Gastroesophageal sphincter (tissue), 4 donors: ENCODE data around the gene TAGLN. TPM values are rescaled to one million over a fixed set of nuclear protein-coding genes. Genes with fewer than 3 reads are reported as not detected.

Experiments
- ATAC-seq: fragments of 150-250 bp; one replicate; pipeline ENCODE4 v1.9.1; 2016; ENCODE audit warnings: mild to moderate bottlenecking, moderate library complexity
- H3K27ac ChIP-seq, 4 donors: fragments of 200-600 bp; sonication (generic) in 3 of 4; 1 replicate in 3 of 4; 2 replicates in 1 of 4; pipeline ENCODE4 v1.5.1; 2016 to 2019
- H3K27me3 ChIP-seq: fragments of 200-600 bp; sonication (generic); one replicate; pipeline ENCODE4 v1.5.1; 2019
- H3K36me3 ChIP-seq, 2 donors: fragments of 200-600 bp; sonication (generic); one replicate each; pipeline ENCODE4 v1.5.1; 2019; ENCODE audit warnings: control low read depth in 1 of 2
- H3K4me1 ChIP-seq, 3 donors: fragments of 200-600 bp; sonication (generic); 1 replicate in 2 of 3; 2 replicates in 1 of 3; pipeline ENCODE4 v1.5.1; 2016 to 2019; ENCODE audit warnings: control low read depth in 2 of 3
- H3K4me3 ChIP-seq, 2 donors: fragments of 200-600 bp; sonication (generic); one replicate each; pipeline ENCODE4 v1.5.1; 2019; ENCODE audit warnings: mild to moderate bottlenecking in 1 of 2, moderate library complexity in 1 of 2
- H3K9me3 ChIP-seq, 3 donors: fragments of 200-600 bp; sonication (generic); one replicate each; pipeline ENCODE4 v1.5.1; 2017 to 2019; ENCODE audit warnings: control low read depth in 2 of 3
- CTCF ChIP-seq, 4 experiments: fragments of 200-600 bp in 2 of 4; fragments of 450-650 bp in 2 of 4; sonication (generic) in 1 of 4; IDR thresholded peaks; one replicate each; pipeline ENCODE4 v1.5.1; 2017 to 2019; ENCODE audit warnings: antibody characterized with exemption in 4 of 4, mild to moderate bottlenecking in 2 of 4, moderate library complexity in 2 of 4
- EP300 ChIP-seq: sonication (generic); formaldehyde crosslinking; IDR thresholded peaks from one replicate; pipeline ENCODE4 v1.6.1; 2017; ENCODE audit warnings: antibody characterized with exemption, mild to moderate bottlenecking
- POLR2A ChIP-seq, 2 donors: fragments of 450-650 bp; IDR thresholded peaks; one replicate each; pipeline ENCODE4 v1.6.1; 2017; ENCODE audit warnings: antibody characterized with exemption in 2 of 2, mild to moderate bottlenecking in 2 of 2, moderate library complexity in 1 of 2
- POLR2AphosphoS5 ChIP-seq: sonication (generic); formaldehyde crosslinking; IDR thresholded peaks from one replicate; pipeline ENCODE4 v1.6.1; 2017; ENCODE audit warnings: antibody characterized with exemption
- WGBS, 2 donors: methylation state at CpG; one replicate each; pipeline ENCODE4 v1.1.5; 2018; ENCODE audit warnings: low coverage in 1 of 2; 5-methylcytosine and 5-hydroxymethylcytosine counted together
- total RNA-seq, 4 donors: library from RNA; depleted of rRNA; stranded (reverse); fragments of >200 nt; gene quantifications; one replicate each; pipeline ENCODE4 v1.1.0, GENCODE V29; 2016

TAGLN gene
- total RNA-seq, 4 donors from 2014 or later = 10,394 to 14,194 (median 13,050) TPM

- H3K9me3 ChIP-seq = no peaks in the 10 kb centered on the region
- H3K36me3 ChIP-seq = peaks cover 0 to 67% of the 10 kb centered on the region in 2 donors
- WGBS, 2 donors = 43 to 66% methylated on average over 6 to 10 of the region's 19 CpGs
- no peak for TF ChIP-seq POLR2A (IDR thresholded peaks at IDR 0.05)
- no peak for TF ChIP-seq EP300
- TF ChIP-seq POLR2AphosphoS5 = no peak
- peak in 3 of 4 experiments; percentile 82 to 93 (median 89) for TF ChIP-seq CTCF (IDR thresholded peaks at IDR 0.05)
- no peaks in the 10 kb centered on the region for H3K27me3 ChIP-seq
- peak; percentile 58 for ATAC-seq
- H3K4me3 ChIP-seq = no peak overlapping the region
- peaks cover 3 to 80% (median 23%) of the 10 kb centered on the region in 3 donors for H3K4me1 ChIP-seq
- H3K27ac ChIP-seq = peak overlapping the region in 3 of 4 donors; percentile 40 to 95 (median 93)
Observed at GRCh38 chr11:117226388-117227385, 27.5 kb downstream of the TAGLN start.

GRCh38 chr11:117228091-117228490 is 28.9 kb downstream of the TAGLN start:
- Histone ChIP-seq H3K27ac (no peak overlapping the region), H3K27me3 (no peaks in the 10 kb centered on the region), H3K4me3 (no peak overlapping the region), H3K9me3 (no peaks in the 10 kb centered on the region), H3K36me3 (peaks cover 0 to 65% of the 10 kb centered on the region in 2 donors), H3K4me1 (peaks cover 0 to 69% (median 13%) of the 10 kb centered on the region in 3 donors)
- ATAC-seq = no peak
- 90% methylated on average over 8 of the region's 11 CpGs; no CpG with 5 or more reads in 1 of the 2 donors for WGBS, 2 donors
- TF ChIP-seq EP300 = no peak
- TF ChIP-seq POLR2AphosphoS5 = no peak
- TF ChIP-seq POLR2A (IDR thresholded peaks at IDR 0.05) = no peak
- no peak for TF ChIP-seq CTCF (IDR thresholded peaks at IDR 0.05)

GRCh38 chr11:117229411-117229810 is 30.2 kb downstream of the TAGLN start:
- H3K27ac ChIP-seq = no peak overlapping the region
- no peaks in the 10 kb centered on the region for H3K9me3 ChIP-seq
- TF ChIP-seq POLR2AphosphoS5 (no peak), POLR2A (IDR thresholded peaks at IDR 0.05) (no peak), CTCF (IDR thresholded peaks at IDR 0.05) (no peak), EP300 (no peak)
- ATAC-seq = no peak
- H3K4me3 ChIP-seq = no peak overlapping the region
- peaks cover 0 to 69% (median 16%) of the 10 kb centered on the region in 3 donors for H3K4me1 ChIP-seq
- no peaks in the 10 kb centered on the region for H3K27me3 ChIP-seq
- H3K36me3 ChIP-seq = peaks cover 0 to 51% of the 10 kb centered on the region in 2 donors
- 67% methylated on average over 1 of the region's 12 CpGs; no CpG with 5 or more reads in 1 of the 2 donors for WGBS, 2 donors

GRCh38 chr11:117229931-117230285 is 30.7 kb downstream of the TAGLN start:
- no peak overlapping the region for H3K27ac ChIP-seq
- no peak for ATAC-seq
- peaks cover 0 to 68% (median 16%) of the 10 kb centered on the region in 3 donors for H3K4me1 ChIP-seq
- H3K4me3 ChIP-seq = no peak overlapping the region
- peaks cover 0 to 49% of the 10 kb centered on the region in 2 donors for H3K36me3 ChIP-seq
- H3K27me3 ChIP-seq = no peaks in the 10 kb centered on the region
- 80 to 90% methylated on average over 1 to 5 of the region's 5 CpGs for WGBS, 2 donors
- H3K9me3 ChIP-seq = no peaks in the 10 kb centered on the region
- no peak for TF ChIP-seq POLR2AphosphoS5
- no peak for TF ChIP-seq CTCF (IDR thresholded peaks at IDR 0.05)
- no peak for TF ChIP-seq POLR2A (IDR thresholded peaks at IDR 0.05)
- no peak for TF ChIP-seq EP300
